Measurements from ENCODE around the gene AHCTF1. TPM values are rescaled to one million over a fixed set of nuclear protein-coding genes. Genes with fewer than 3 reads are reported as not detected.
"Not testable (repeated sequence)": the region's sequence is repeated elsewhere in the genome, so short reads cannot be mapped to it uniquely, and the experiment has no call there.

Gene AHCTF1
- total RNA-seq, 1 experiment from 2014 or later, result 65.8 TPM

DNA sequence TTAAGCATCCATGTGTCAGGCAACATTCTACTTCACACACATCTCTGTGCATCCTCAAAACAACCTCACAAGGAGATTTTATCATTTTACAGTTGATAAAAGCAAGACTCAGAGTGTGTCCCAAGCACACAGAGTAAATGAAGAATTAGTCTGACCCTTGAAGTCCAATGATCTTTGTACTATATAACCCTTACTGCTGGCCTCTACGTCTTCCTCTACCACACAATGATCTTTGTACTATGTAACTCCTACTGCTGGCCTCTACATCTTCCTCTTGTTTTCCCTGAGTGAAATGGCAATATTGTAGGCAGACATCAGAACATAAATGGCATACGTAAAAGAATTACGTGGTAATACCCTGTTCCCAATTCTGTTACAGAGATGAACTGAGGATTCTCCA, 55.3 kb downstream of the AHCTF1 start:
- intact Hi-C loops (cut with micrococcal nuclease; ENCODE audit: unreplicated experiment), result no loop called here
- H3K27me3 ChIP-seq (replicated peaks; ENCODE audit: insufficient read depth, low read depth, low read length, poor library complexity), result no peaks in the 10 kb centered on the region
- POLR2A ChIA-PET (ENCODE audit: low non-redundant PET), result no interaction called here
- H3K4me1 ChIP-seq (ENCODE audit: insufficient read depth, low read length, poor library complexity, severe bottlenecking), result no peaks in the 10 kb centered on the region
- no peak for DNase-seq (ENCODE audit: low spot score)
- CTCF ChIA-PET, result no interaction called here
- H3K4me3 ChIP-seq (ENCODE audit: low read depth, low read length, poor library complexity, severe bottlenecking), result no peak overlapping the region
- no peak for TF ChIP-seq EZH2 (IDR thresholded peaks at IDR 0.05; ENCODE audit: borderline replicate concordance, low read depth, low read length, poor library complexity, severe bottlenecking)
- TF ChIP-seq, protein P1, sequence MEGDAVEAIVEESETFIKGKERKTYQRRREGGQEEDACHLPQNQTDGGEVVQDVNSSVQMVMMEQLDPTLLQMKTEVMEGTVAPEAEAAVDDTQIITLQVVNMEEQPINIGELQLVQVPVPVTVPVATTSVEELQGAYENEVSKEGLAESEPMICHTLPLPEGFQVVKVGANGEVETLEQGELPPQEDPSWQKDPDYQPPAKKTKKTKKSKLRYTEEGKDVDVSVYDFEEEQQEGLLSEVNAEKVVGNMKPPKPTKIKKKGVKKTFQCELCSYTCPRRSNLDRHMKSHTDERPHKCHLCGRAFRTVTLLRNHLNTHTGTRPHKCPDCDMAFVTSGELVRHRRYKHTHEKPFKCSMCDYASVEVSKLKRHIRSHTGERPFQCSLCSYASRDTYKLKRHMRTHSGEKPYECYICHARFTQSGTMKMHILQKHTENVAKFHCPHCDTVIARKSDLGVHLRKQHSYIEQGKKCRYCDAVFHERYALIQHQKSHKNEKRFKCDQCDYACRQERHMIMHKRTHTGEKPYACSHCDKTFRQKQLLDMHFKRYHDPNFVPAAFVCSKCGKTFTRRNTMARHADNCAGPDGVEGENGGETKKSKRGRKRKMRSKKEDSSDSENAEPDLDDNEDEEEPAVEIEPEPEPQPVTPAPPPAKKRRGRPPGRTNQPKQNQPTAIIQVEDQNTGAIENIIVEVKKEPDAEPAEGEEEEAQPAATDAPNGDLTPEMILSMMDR (conservative IDR thresholded peaks at IDR 0.05; ENCODE audit: low read depth, low read length), result no peak
- no TSS peak for BruUV-seq (replicated peaks)
- H3K27ac ChIP-seq (ENCODE audit: low read depth, low read length, poor library complexity, severe bottlenecking), result no peak overlapping the region
- no peaks in the 10 kb centered on the region for H3K9me3 ChIP-seq (ENCODE audit: low read depth, low read length, poor library complexity, severe bottlenecking)
- peaks cover 57% of the 10 kb centered on the region for H3K36me3 ChIP-seq (ENCODE audit: insufficient read depth, low read length, poor library complexity, severe bottlenecking)

DNA sequence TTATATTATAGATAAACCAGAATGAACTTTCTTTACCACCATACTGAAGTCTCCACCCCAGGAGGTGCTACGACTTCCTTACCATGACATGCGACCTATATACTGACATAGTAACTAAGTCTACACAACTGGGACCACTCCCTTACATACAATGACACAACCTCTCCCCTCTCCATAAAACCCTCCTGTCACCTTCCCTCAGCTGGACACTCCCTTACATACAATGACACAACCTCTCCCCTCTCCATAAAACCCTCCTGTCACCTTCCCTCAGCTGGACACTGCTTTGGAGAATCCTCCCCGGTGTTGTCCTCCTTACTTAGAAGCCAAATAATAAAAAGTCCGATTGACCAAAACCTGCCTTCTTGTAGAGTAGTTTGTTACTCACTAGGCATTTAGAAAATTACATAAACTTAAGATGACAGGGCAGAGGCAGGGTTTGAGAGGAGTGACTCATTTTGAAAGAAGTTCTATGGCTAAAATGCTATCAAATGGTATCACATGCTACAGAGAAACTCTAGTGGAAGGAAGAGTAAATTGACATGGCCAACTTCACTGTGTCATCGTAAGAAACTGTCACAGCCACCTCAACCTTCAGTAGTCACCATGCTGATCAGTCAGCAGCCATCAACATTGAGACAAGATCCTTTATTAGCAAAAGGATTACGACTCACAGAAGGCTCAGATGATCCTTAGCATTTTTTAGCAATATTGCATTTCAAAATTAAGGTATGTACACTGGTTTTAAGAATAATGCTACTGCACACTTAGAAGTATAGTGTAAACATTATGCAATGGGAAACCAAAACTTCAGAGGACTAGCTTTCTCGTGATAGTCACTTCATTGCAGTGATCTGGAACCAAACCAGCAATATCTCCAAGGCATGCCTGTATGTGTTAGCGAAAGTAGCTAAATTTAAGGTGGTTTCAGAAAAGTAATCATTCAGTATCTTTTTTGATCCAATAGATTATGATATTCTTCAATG, 56.4 kb downstream of the AHCTF1 start:
- DNase-seq (ENCODE audit: low spot score), result no peak
- TF ChIP-seq, protein P1 (conservative IDR thresholded peaks at IDR 0.05; ENCODE audit: low read depth, low read length), result no peak
- TF ChIP-seq EZH2 (IDR thresholded peaks at IDR 0.05; ENCODE audit: borderline replicate concordance, low read depth, low read length, poor library complexity, severe bottlenecking), result no peak
- Histone ChIP-seq H3K27ac (ENCODE audit: low read depth, low read length, poor library complexity, severe bottlenecking) (no peak overlapping the region), H3K36me3 (ENCODE audit: insufficient read depth, low read length, poor library complexity, severe bottlenecking) (peaks cover 63% of the 10 kb centered on the region), H3K9me3 (ENCODE audit: low read depth, low read length, poor library complexity, severe bottlenecking) (no peaks in the 10 kb centered on the region), H3K4me1 (ENCODE audit: insufficient read depth, low read length, poor library complexity, severe bottlenecking) (no peaks in the 10 kb centered on the region), H3K27me3 (replicated peaks; ENCODE audit: insufficient read depth, low read depth, low read length, poor library complexity) (no peaks in the 10 kb centered on the region), H3K4me3 (ENCODE audit: low read depth, low read length, poor library complexity, severe bottlenecking) (no peak overlapping the region)
- no TSS peak for BruUV-seq (replicated peaks)
- intact Hi-C loops (cut with micrococcal nuclease; ENCODE audit: unreplicated experiment), result no loop called here
- ChIA-PET POLR2A (ENCODE audit: low non-redundant PET) (interaction anchor here (0.5 kb wide), 1 partner anchor 228 kb away, joined by 17 read pairs; no protein-coding TSS in a partner anchor), CTCF (no interaction called here)

GRCh38 chr1:246865921-246866320, 65.8 kb downstream of the AHCTF1 start:
- Histone ChIP-seq H3K36me3 (ENCODE audit: insufficient read depth, low read length, poor library complexity, severe bottlenecking) (peaks cover 59% of the 10 kb centered on the region), H3K4me3 (ENCODE audit: low read depth, low read length, poor library complexity, severe bottlenecking) (no peak overlapping the region), H3K9me3 (ENCODE audit: low read depth, low read length, poor library complexity, severe bottlenecking) (no peaks in the 10 kb centered on the region), H3K27ac (ENCODE audit: low read depth, low read length, poor library complexity, severe bottlenecking) (no peak overlapping the region), H3K27me3 (replicated peaks; ENCODE audit: insufficient read depth, low read depth, low read length, poor library complexity) (no peaks in the 10 kb centered on the region), H3K4me1 (ENCODE audit: insufficient read depth, low read length, poor library complexity, severe bottlenecking) (peaks cover 5% of the 10 kb centered on the region)
- intact Hi-C loops (cut with micrococcal nuclease; ENCODE audit: unreplicated experiment), result no loop called here
- ChIA-PET CTCF (no interaction called here), POLR2A (ENCODE audit: low non-redundant PET) (no interaction called here)
- BruUV-seq (replicated peaks), result no TSS peak
- DNase-seq (ENCODE audit: low spot score), result no peak
- TF ChIP-seq, protein P1 (conservative IDR thresholded peaks at IDR 0.05; ENCODE audit: low read depth, low read length), result no peak
- no peak for TF ChIP-seq EZH2 (IDR thresholded peaks at IDR 0.05; ENCODE audit: borderline replicate concordance, low read depth, low read length, poor library complexity, severe bottlenecking)

DNA sequence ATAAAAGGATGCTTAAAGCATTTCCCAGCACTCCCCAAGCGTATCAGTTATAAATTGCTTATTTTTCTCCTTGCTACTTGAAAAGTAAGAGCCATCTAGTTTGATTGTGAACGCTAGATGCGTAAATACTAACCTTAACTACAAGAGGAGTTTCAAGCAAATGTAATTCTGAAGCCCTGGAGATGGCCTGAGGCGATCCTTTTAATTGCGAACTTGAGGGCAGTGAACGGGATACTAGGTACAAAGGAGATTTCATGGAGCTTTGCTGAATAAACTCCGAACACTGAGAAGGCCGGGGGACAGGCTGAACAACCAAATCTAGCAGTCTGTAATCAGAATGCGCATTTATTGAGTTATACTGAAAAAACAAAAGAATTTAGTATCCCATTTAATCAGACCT, 68.0 kb downstream of the AHCTF1 start:
- H3K27ac ChIP-seq (ENCODE audit: low read depth, low read length, poor library complexity, severe bottlenecking); H3K4me3 ChIP-seq (ENCODE audit: low read depth, low read length, poor library complexity, severe bottlenecking); H3K9me3 ChIP-seq (ENCODE audit: low read depth, low read length, poor library complexity, severe bottlenecking); H3K27me3 ChIP-seq (replicated peaks; ENCODE audit: insufficient read depth, low read depth, low read length, poor library complexity); intact Hi-C loops (cut with micrococcal nuclease; ENCODE audit: unreplicated experiment); POLR2A ChIA-PET (ENCODE audit: low non-redundant PET); BruUV-seq (replicated peaks); H3K4me1 ChIP-seq (ENCODE audit: insufficient read depth, low read length, poor library complexity, severe bottlenecking); DNase-seq (ENCODE audit: low spot score); CTCF ChIA-PET: not testable (repeated sequence)
- H3K36me3 ChIP-seq (ENCODE audit: insufficient read depth, low read length, poor library complexity, severe bottlenecking), result peaks cover 63% of the 10 kb centered on the region

All from A673 (cell line).